ENCODE measurements around the gene PDHA2. TPM values are rescaled to one million over a fixed set of nuclear protein-coding genes. Genes with fewer than 3 reads are reported as not detected.

PDHA2 gene
- total and polyA plus RNA-seq, 2 donors from 2014 or later: not detected

- TF ChIP-seq, protein P1, sequence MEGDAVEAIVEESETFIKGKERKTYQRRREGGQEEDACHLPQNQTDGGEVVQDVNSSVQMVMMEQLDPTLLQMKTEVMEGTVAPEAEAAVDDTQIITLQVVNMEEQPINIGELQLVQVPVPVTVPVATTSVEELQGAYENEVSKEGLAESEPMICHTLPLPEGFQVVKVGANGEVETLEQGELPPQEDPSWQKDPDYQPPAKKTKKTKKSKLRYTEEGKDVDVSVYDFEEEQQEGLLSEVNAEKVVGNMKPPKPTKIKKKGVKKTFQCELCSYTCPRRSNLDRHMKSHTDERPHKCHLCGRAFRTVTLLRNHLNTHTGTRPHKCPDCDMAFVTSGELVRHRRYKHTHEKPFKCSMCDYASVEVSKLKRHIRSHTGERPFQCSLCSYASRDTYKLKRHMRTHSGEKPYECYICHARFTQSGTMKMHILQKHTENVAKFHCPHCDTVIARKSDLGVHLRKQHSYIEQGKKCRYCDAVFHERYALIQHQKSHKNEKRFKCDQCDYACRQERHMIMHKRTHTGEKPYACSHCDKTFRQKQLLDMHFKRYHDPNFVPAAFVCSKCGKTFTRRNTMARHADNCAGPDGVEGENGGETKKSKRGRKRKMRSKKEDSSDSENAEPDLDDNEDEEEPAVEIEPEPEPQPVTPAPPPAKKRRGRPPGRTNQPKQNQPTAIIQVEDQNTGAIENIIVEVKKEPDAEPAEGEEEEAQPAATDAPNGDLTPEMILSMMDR (IDR thresholded peaks at IDR 0.05; ENCODE audit: borderline replicate concordance, extremely low read depth, insufficient read depth): peak; percentile 16
- intact Hi-C loops (cut with DNase I): no loop called here
- Histone ChIP-seq H3K27ac (ENCODE audit: low read depth in 2 of 2, low read length in 2 of 2) (no peak overlapping the region), H3K9ac (ENCODE audit: low read length in 3 of 3) (no peak overlapping the region), H3K4me3 (ENCODE audit: low read length in 3 of 3) (no peak overlapping the region), H3K9me3 (ENCODE audit: control insufficient read depth in 2 of 3, insufficient read depth in 1 of 3, low read length in 3 of 3) (no peaks in the 10 kb centered on the region), H3K4me1 (ENCODE audit: control insufficient read depth in 2 of 3, insufficient read depth in 2 of 3, low read depth in 1 of 3, low read length in 3 of 3) (no peaks in the 10 kb centered on the region), H3K27me3 (ENCODE audit: control insufficient read depth, insufficient read depth, low read length) (no peaks in the 10 kb centered on the region), H3K36me3 (ENCODE audit: control insufficient read depth in 2 of 3, insufficient read depth in 3 of 3, low read length in 3 of 3) (no peaks in the 10 kb centered on the region)
- FAIRE-seq (no peak), DNase-seq (peak in 3 of 5 donors; percentile 32 to 62 (median 56))
Observed at GRCh38 chr4:95835672-95836071, 4.2 kb upstream of the PDHA2 start.

GRCh38 chr4:95838192-95838591 lies 1.7 kb upstream of the PDHA2 start:
- DNase-seq (no peak), FAIRE-seq (no peak)
- no peaks in the 10 kb centered on the region for H3K9me3 ChIP-seq (ENCODE audit: control insufficient read depth in 2 of 3, insufficient read depth in 1 of 3, low read length in 3 of 3)
- intact Hi-C loops (cut with DNase I): no loop called here
- H3K36me3 ChIP-seq (ENCODE audit: control insufficient read depth in 2 of 3, insufficient read depth in 3 of 3, low read length in 3 of 3): no peaks in the 10 kb centered on the region
- TF ChIP-seq, protein P1 (IDR thresholded peaks at IDR 0.05; ENCODE audit: borderline replicate concordance, extremely low read depth, insufficient read depth): no peak
- no peaks in the 10 kb centered on the region for H3K27me3 ChIP-seq (ENCODE audit: control insufficient read depth, insufficient read depth, low read length)
- no peaks in the 10 kb centered on the region for H3K4me1 ChIP-seq (ENCODE audit: control insufficient read depth in 2 of 3, insufficient read depth in 2 of 3, low read depth in 1 of 3, low read length in 3 of 3)
- H3K27ac ChIP-seq (ENCODE audit: low read depth in 2 of 2, low read length in 2 of 2): no peak overlapping the region
- no peak overlapping the region for H3K4me3 ChIP-seq (ENCODE audit: low read length in 3 of 3)
- no peak overlapping the region for H3K9ac ChIP-seq (ENCODE audit: low read length in 3 of 3)

DNA sequence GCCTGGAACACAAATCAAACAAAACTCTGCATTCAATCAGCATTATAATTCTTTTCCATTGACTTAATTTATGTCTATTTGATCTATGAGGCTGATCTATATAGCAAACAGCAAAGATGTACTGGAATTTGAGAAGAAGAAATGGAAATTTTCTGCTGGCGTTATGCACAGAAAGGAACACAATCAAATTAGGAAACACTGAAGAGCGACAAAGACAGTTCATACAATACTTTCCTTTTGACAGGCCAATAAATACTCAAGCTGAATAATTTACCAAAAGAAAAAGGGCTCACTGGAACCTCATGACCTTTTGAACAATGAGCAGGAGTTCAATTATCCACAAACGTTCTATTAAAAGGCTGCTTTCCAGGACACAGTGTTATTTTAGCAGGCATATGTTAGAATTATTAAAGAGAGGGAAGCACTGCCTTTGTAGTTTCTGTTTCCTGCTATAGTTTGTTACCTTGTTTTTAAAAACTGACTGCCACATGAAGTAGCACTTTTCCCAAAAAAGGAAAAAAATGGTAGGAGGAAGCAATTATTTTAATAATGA lies 8.1 kb downstream of the PDHA2 start:
- Histone ChIP-seq H3K9ac (ENCODE audit: low read length in 3 of 3) (no peak overlapping the region), H3K27me3 (ENCODE audit: control insufficient read depth, insufficient read depth, low read length) (no peaks in the 10 kb centered on the region), H3K4me3 (ENCODE audit: low read length in 3 of 3) (no peak overlapping the region), H3K9me3 (ENCODE audit: control insufficient read depth in 2 of 3, insufficient read depth in 1 of 3, low read length in 3 of 3) (no peaks in the 10 kb centered on the region), H3K4me1 (ENCODE audit: control insufficient read depth in 2 of 3, insufficient read depth in 2 of 3, low read depth in 1 of 3, low read length in 3 of 3) (no peaks in the 10 kb centered on the region), H3K27ac (ENCODE audit: low read depth in 2 of 2, low read length in 2 of 2) (no peak overlapping the region), H3K36me3 (ENCODE audit: control insufficient read depth in 2 of 3, insufficient read depth in 3 of 3, low read length in 3 of 3) (no peaks in the 10 kb centered on the region)
- intact Hi-C loops (cut with DNase I): no loop called here
- peak in 1 of 5 donors; percentile 24 for DNase-seq
- no peak for FAIRE-seq
- TF ChIP-seq, protein P1 (IDR thresholded peaks at IDR 0.05; ENCODE audit: borderline replicate concordance, extremely low read depth, insufficient read depth): no peak

GRCh38 chr4:95850161-95850560 lies 10.3 kb downstream of the PDHA2 start:
- intact Hi-C loops (cut with DNase I): no loop called here
- no peak overlapping the region for H3K9ac ChIP-seq (ENCODE audit: low read length in 3 of 3)
- DNase-seq (no peak), FAIRE-seq (no peak)
- no peaks in the 10 kb centered on the region for H3K9me3 ChIP-seq (ENCODE audit: control insufficient read depth in 2 of 3, insufficient read depth in 1 of 3, low read length in 3 of 3)
- TF ChIP-seq, protein P1 (IDR thresholded peaks at IDR 0.05; ENCODE audit: borderline replicate concordance, extremely low read depth, insufficient read depth): no peak
- H3K27me3 ChIP-seq (ENCODE audit: control insufficient read depth, insufficient read depth, low read length): no peaks in the 10 kb centered on the region
- no peak overlapping the region for H3K4me3 ChIP-seq (ENCODE audit: low read length in 3 of 3)
- no peaks in the 10 kb centered on the region for H3K36me3 ChIP-seq (ENCODE audit: control insufficient read depth in 2 of 3, insufficient read depth in 3 of 3, low read length in 3 of 3)
- no peak overlapping the region for H3K27ac ChIP-seq (ENCODE audit: low read depth in 2 of 2, low read length in 2 of 2)
- no peaks in the 10 kb centered on the region for H3K4me1 ChIP-seq (ENCODE audit: control insufficient read depth in 2 of 3, insufficient read depth in 2 of 3, low read depth in 1 of 3, low read length in 3 of 3)
